Right lobe of liver (tissue), 4 donors: ENCODE data around the gene CES4A.

Experiments used
- CTCF ChIP-seq, 4 donors: fragments of 200-600 bp in 3 of 4; fragments of 450-650 bp in 1 of 4; IDR thresholded peaks; one replicate each; pipeline versions ENCODE4 v1.5.1 to v1.8.0; 2016 to 2022; ENCODE audit warnings: antibody characterized with exemption in 4 of 4, mild to moderate bottlenecking in 2 of 4
- POLR2A ChIP-seq: fragments of 450-650 bp; IDR thresholded peaks from one replicate; pipeline ENCODE4 v1.6.1; 2017; ENCODE audit warnings: antibody characterized with exemption, mild to moderate bottlenecking
- donor health status: DM: no; HTN: no; CAD: no.
- donor health status: DM: no; HTN: no; CAD: no.
- donor health status: DM: no; HTN: yes; CAD: no.

- TF ChIP-seq CTCF (IDR thresholded peaks at IDR 0.05) (no peak), POLR2A (no peak)
Measured at GRCh38 chr16:67023689-67024088, 35.3 kb downstream of the CES4A start.
